ENCODE measurements around the gene VANGL2.

- TF ChIP-seq, protein P1, sequence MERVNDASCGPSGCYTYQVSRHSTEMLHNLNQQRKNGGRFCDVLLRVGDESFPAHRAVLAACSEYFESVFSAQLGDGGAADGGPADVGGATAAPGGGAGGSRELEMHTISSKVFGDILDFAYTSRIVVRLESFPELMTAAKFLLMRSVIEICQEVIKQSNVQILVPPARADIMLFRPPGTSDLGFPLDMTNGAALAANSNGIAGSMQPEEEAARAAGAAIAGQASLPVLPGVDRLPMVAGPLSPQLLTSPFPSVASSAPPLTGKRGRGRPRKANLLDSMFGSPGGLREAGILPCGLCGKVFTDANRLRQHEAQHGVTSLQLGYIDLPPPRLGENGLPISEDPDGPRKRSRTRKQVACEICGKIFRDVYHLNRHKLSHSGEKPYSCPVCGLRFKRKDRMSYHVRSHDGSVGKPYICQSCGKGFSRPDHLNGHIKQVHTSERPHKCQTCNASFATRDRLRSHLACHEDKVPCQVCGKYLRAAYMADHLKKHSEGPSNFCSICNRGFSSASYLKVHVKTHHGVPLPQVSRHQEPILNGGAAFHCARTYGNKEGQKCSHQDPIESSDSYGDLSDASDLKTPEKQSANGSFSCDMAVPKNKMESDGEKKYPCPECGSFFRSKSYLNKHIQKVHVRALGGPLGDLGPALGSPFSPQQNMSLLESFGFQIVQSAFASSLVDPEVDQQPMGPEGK (CRISPR knock-in tag; IDR thresholded peaks at IDR 0.05; ENCODE audit: borderline replicate concordance) = no peak
- TF ChIP-seq ZNF565 (CRISPR knock-in tag; conservative IDR thresholded peaks at IDR 0.05; ENCODE audit: low read depth) (no peak), OSR1 (CRISPR knock-in tag; IDR thresholded peaks at IDR 0.05) (no peak), ZFP3 (CRISPR knock-in tag; IDR thresholded peaks at IDR 0.05) (no peak), ESRRG (CRISPR knock-in tag; IDR thresholded peaks at IDR 0.05) (no peak), RARB (CRISPR knock-in tag; IDR thresholded peaks at IDR 0.05) (no peak), PPARA (CRISPR knock-in tag; IDR thresholded peaks at IDR 0.05; ENCODE audit: borderline replicate concordance) (no peak), ZFP30 (CRISPR knock-in tag; IDR thresholded peaks at IDR 0.05) (no peak), TCF4 (CRISPR knock-in tag; IDR thresholded peaks at IDR 0.05; ENCODE audit: borderline replicate concordance) (no peak), BACH2 (CRISPR knock-in tag; IDR thresholded peaks at IDR 0.05; ENCODE audit: borderline replicate concordance) (no peak)
- TF ChIP-seq, protein P2, sequence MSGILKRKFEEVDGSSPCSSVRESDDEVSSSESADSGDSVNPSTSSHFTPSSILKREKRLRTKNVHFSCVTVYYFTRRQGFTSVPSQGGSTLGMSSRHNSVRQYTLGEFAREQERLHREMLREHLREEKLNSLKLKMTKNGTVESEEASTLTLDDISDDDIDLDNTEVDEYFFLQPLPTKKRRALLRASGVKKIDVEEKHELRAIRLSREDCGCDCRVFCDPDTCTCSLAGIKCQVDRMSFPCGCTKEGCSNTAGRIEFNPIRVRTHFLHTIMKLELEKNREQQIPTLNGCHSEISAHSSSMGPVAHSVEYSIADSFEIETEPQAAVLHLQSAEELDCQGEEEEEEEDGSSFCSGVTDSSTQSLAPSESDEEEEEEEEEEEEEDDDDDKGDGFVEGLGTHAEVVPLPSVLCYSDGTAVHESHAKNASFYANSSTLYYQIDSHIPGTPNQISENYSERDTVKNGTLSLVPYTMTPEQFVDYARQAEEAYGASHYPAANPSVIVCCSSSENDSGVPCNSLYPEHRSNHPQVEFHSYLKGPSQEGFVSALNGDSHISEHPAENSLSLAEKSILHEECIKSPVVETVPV (CRISPR knock-in tag; IDR thresholded peaks at IDR 0.05) = no peak
- TF ChIP-seq, protein P3, sequence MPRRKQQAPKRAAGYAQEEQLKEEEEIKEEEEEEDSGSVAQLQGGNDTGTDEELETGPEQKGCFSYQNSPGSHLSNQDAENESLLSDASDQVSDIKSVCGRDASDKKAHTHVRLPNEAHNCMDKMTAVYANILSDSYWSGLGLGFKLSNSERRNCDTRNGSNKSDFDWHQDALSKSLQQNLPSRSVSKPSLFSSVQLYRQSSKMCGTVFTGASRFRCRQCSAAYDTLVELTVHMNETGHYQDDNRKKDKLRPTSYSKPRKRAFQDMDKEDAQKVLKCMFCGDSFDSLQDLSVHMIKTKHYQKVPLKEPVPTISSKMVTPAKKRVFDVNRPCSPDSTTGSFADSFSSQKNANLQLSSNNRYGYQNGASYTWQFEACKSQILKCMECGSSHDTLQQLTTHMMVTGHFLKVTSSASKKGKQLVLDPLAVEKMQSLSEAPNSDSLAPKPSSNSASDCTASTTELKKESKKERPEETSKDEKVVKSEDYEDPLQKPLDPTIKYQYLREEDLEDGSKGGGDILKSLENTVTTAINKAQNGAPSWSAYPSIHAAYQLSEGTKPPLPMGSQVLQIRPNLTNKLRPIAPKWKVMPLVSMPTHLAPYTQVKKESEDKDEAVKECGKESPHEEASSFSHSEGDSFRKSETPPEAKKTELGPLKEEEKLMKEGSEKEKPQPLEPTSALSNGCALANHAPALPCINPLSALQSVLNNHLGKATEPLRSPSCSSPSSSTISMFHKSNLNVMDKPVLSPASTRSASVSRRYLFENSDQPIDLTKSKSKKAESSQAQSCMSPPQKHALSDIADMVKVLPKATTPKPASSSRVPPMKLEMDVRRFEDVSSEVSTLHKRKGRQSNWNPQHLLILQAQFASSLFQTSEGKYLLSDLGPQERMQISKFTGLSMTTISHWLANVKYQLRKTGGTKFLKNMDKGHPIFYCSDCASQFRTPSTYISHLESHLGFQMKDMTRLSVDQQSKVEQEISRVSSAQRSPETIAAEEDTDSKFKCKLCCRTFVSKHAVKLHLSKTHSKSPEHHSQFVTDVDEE (CRISPR knock-in tag; IDR thresholded peaks at IDR 0.05) = no peak
These were observed 67.2 kb downstream of the VANGL2 start for GRCh38 chr1:160467576-160467975.

All from SK-N-SH treated with all-trans-retinoic acid at 6 μM for 48 hours (cell line).